ENCODE data around the gene TPPP2.

GRCh38 chr14:21078726-21079125 lies 48.7 kb downstream of the TPPP2 start:
- TF ChIP-seq TAF1 (IDR thresholded peaks at IDR 0.05; ENCODE audit: borderline replicate concordance, low read depth, low read length) (no peak), GABPA (IDR thresholded peaks at IDR 0.05; ENCODE audit: low read depth) (no peak), CTCF (IDR thresholded peaks at IDR 0.05) (no peak), MAX (IDR thresholded peaks at IDR 0.05; ENCODE audit: low read depth) (no peak), SMC3 (IDR thresholded peaks at IDR 0.05; ENCODE audit: low read depth, low read length) (no peak), SIN3A (IDR thresholded peaks at IDR 0.05; ENCODE audit: borderline replicate concordance, low read depth, low read length) (no peak), IRF3 (IDR thresholded peaks at IDR 0.05; ENCODE audit: low read depth, low read length) (no peak), GATA2 (CRISPR knock-in tag; IDR thresholded peaks at IDR 0.05) (no peak), REST (IDR thresholded peaks at IDR 0.05; ENCODE audit: low read depth, low read length) (no peak), JUND (IDR thresholded peaks at IDR 0.05) (no peak), MXI1 (IDR thresholded peaks at IDR 0.05; ENCODE audit: low read depth, low read length) (no peak), EP300 (IDR thresholded peaks at IDR 0.05; ENCODE audit: borderline replicate concordance in 1 of 2, low read depth in 1 of 2, low read length in 1 of 2) (no peak), TEAD4 (IDR thresholded peaks at IDR 0.05; ENCODE audit: borderline replicate concordance, insufficient read depth) (no peak)
